Measurements from ENCODE around the gene BMPR1A. TPM values are rescaled to one million over a fixed set of nuclear protein-coding genes. Genes with fewer than 3 reads are reported as not detected.
A peak's percentile ranks its signal among the peaks of the same experiment; 100 is the strongest.
"Not testable (repeated sequence)": the region's sequence is repeated elsewhere in the genome, so short reads cannot be mapped to it uniquely, and the experiment has no call there.

BMPR1A gene
- total RNA-seq, 1 experiment from 2014 or later, result 63.2 TPM

GRCh38 chr10:86946213-86947155 is 190.1 kb downstream of the BMPR1A start:
- peak in 1 of 2 experiments; percentile 3 for DNase-seq
- no TSS peak for BruUV-seq (replicated peaks)
- TF ChIP-seq, protein P1, sequence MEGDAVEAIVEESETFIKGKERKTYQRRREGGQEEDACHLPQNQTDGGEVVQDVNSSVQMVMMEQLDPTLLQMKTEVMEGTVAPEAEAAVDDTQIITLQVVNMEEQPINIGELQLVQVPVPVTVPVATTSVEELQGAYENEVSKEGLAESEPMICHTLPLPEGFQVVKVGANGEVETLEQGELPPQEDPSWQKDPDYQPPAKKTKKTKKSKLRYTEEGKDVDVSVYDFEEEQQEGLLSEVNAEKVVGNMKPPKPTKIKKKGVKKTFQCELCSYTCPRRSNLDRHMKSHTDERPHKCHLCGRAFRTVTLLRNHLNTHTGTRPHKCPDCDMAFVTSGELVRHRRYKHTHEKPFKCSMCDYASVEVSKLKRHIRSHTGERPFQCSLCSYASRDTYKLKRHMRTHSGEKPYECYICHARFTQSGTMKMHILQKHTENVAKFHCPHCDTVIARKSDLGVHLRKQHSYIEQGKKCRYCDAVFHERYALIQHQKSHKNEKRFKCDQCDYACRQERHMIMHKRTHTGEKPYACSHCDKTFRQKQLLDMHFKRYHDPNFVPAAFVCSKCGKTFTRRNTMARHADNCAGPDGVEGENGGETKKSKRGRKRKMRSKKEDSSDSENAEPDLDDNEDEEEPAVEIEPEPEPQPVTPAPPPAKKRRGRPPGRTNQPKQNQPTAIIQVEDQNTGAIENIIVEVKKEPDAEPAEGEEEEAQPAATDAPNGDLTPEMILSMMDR (IDR thresholded peaks at IDR 0.05; ENCODE audit: insufficient read depth in 1 of 2, low read depth in 1 of 2, low read length in 1 of 2, severe bottlenecking in 1 of 2, unreplicated experiment in 1 of 2), result no peak
- Mint-ChIP-seq H3K27me3 (ENCODE audit: insufficient read depth, unreplicated experiment) (no peaks in the 10 kb centered on the region), H3K4me3 (ENCODE audit: unreplicated experiment) (no peak overlapping the region), H3K36me3 (ENCODE audit: insufficient read depth, unreplicated experiment) (no peaks in the 10 kb centered on the region), H3K4me1 (ENCODE audit: low read depth, unreplicated experiment) (no peaks in the 10 kb centered on the region), H3K9me3 (ENCODE audit: unreplicated experiment) (no peaks in the 10 kb centered on the region), H3K27ac (ENCODE audit: unreplicated experiment) (no peak overlapping the region)
- CTCF ChIA-PET, result interaction anchor here (0.9 to 2.2 kb wide), 3 partner anchors 20 to 25 kb away, joined by 3 to 10 read pairs (median 5); no protein-coding TSS in a partner anchor
- Histone ChIP-seq H3K9me3 (no peaks in the 10 kb centered on the region), H3K27me3 (replicated peaks; ENCODE audit: control insufficient read depth, insufficient read depth, low read length) (no peaks in the 10 kb centered on the region), H3K4me1 (no peaks in the 10 kb centered on the region), H3K4me3 (ENCODE audit: low read depth, low read length) (no peak overlapping the region), H3K36me3 (ENCODE audit: control insufficient read depth, insufficient read depth, low read length) (no peaks in the 10 kb centered on the region)
- POLR2A ChIA-PET, result no interaction called here
- intact Hi-C loops (cut with micrococcal nuclease; ENCODE audit: unreplicated experiment), result no loop called here

- H3K27me3 ChIP-seq (replicated peaks; ENCODE audit: control insufficient read depth, insufficient read depth, low read length); H3K9me3 ChIP-seq; CTCF ChIA-PET; DNase-seq; H3K36me3 Mint-ChIP-seq (ENCODE audit: insufficient read depth, unreplicated experiment); intact Hi-C loops (cut with micrococcal nuclease; ENCODE audit: unreplicated experiment); H3K4me3 ChIP-seq (ENCODE audit: low read depth, low read length); H3K36me3 ChIP-seq (ENCODE audit: control insufficient read depth, insufficient read depth, low read length); POLR2A ChIA-PET; H3K27me3 Mint-ChIP-seq (ENCODE audit: insufficient read depth, unreplicated experiment); H3K4me3 Mint-ChIP-seq (ENCODE audit: unreplicated experiment); H3K27ac Mint-ChIP-seq (ENCODE audit: unreplicated experiment); H3K4me1 Mint-ChIP-seq (ENCODE audit: low read depth, unreplicated experiment); BruUV-seq (replicated peaks); H3K4me1 ChIP-seq: not testable (repeated sequence)
- H3K9me3 Mint-ChIP-seq (ENCODE audit: unreplicated experiment), result peaks cover 13% of the 10 kb centered on the region
These were observed 191.4 kb downstream of the BMPR1A start for GRCh38 chr10:86947806-86948205.

GRCh38 chr10:86950349-86950748 is 193.9 kb downstream of the BMPR1A start:
- H3K36me3 Mint-ChIP-seq (ENCODE audit: insufficient read depth, unreplicated experiment), result no peaks in the 10 kb centered on the region
- H3K9me3 ChIP-seq, result peaks cover 17% of the 10 kb centered on the region
- POLR2A ChIA-PET, result no interaction called here
- H3K4me1 ChIP-seq, result no peaks in the 10 kb centered on the region
- intact Hi-C loops (cut with micrococcal nuclease; ENCODE audit: unreplicated experiment), result no loop called here
- H3K27me3 ChIP-seq (replicated peaks; ENCODE audit: control insufficient read depth, insufficient read depth, low read length), result no peaks in the 10 kb centered on the region
- TF ChIP-seq, protein P1 (IDR thresholded peaks at IDR 0.05; ENCODE audit: insufficient read depth in 1 of 2, low read depth in 1 of 2, low read length in 1 of 2, severe bottlenecking in 1 of 2, unreplicated experiment in 1 of 2), result no peak
- no peaks in the 10 kb centered on the region for H3K27me3 Mint-ChIP-seq (ENCODE audit: insufficient read depth, unreplicated experiment)
- peaks cover 13% of the 10 kb centered on the region for H3K9me3 Mint-ChIP-seq (ENCODE audit: unreplicated experiment)
- DNase-seq, result peak in 1 of 2 experiments; percentile 7
- H3K36me3 ChIP-seq (ENCODE audit: control insufficient read depth, insufficient read depth, low read length), result no peaks in the 10 kb centered on the region
- H3K4me3 ChIP-seq (ENCODE audit: low read depth, low read length), result no peak overlapping the region
- H3K27ac Mint-ChIP-seq (ENCODE audit: unreplicated experiment), result no peak overlapping the region
- BruUV-seq (replicated peaks), result no TSS peak
- CTCF ChIA-PET, result no interaction called here
- H3K4me1 Mint-ChIP-seq (ENCODE audit: low read depth, unreplicated experiment), result no peaks in the 10 kb centered on the region
- no peak overlapping the region for H3K4me3 Mint-ChIP-seq (ENCODE audit: unreplicated experiment)

All from Caco-2 (cell line).